ENCODE measurements around the gene ADAMTS18. TPM values are rescaled to one million over a fixed set of nuclear protein-coding genes. Genes with fewer than 3 reads are reported as not detected.
"Not testable (repeated sequence)": the region's sequence is repeated elsewhere in the genome, so short reads cannot be mapped to it uniquely, and the experiment has no call there.

The ADAMTS18 gene
- total RNA-seq, 1 experiment from 2014 or later = not detected

DNA sequence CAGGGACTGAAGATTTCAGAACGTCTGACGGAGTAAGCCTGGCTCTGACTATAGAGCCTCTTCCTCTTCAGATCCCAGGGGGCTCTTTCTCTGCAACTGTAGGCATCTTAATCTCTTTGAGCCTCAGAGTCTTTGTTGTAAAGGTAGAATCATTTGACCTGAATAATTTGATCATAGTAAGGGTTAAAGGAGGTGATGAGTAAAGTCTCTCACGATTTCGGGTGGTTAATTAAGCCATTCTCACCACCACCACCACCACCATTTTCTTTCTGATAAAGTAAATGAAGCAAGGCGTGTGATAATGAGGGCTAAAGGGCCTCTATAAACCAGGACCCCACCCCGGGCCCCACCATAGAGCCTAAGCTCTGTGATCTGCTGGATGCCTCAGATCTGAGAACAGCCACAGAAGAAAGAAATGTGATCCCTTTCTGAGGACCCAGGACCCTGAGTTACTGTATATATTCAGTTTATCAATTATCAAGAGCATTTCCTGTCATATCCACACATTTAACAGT, 33.0 kb upstream of the ADAMTS18 start:
- BruUV-seq (replicated peaks) = no TSS peak
- Histone ChIP-seq H3K4me1 (ENCODE audit: insufficient read depth, low read length) (no peaks in the 10 kb centered on the region), H4K20me1 (ENCODE audit: low read length) (no peaks in the 10 kb centered on the region), H3K27me3 (ENCODE audit: low read length) (no peaks in the 10 kb centered on the region; the same call in none of the 2 replicates), H3K9ac (ENCODE audit: low read length) (no peak overlapping the region), H3K27ac (ENCODE audit: low read length) (no peak overlapping the region), H2AFZ (ENCODE audit: low read length) (no peak overlapping the region), H3K36me3 (ENCODE audit: low read depth, low read length) (no peaks in the 10 kb centered on the region), H3K4me3 (ENCODE audit: low read length) (no peak overlapping the region), H3F3A (ENCODE audit: low read length, unreplicated experiment) (no peaks in the 10 kb centered on the region), H3K9me3 (ENCODE audit: low read length) (no peaks in the 10 kb centered on the region), H3K9me2 (replicated peaks; ENCODE audit: low read length) (no peaks in the 10 kb centered on the region), H3K4me2 (ENCODE audit: low read length) (no peak overlapping the region), H3K79me2 (ENCODE audit: low read length) (no peaks in the 10 kb centered on the region)
- DNase-seq (no peak), ATAC-seq (no peak)
- ChIA-PET CTCF (no interaction called here), POLR2A (ENCODE audit: unreplicated experiment) (no interaction called here)
- TF ChIP-seq EZH2phosphoT487 (IDR thresholded peaks at IDR 0.05; ENCODE audit: borderline replicate concordance, low read length) (no peak), CTCF (conservative IDR thresholded peaks at IDR 0.05; ENCODE audit: low read depth, low read length) (no peak), EZH2 (IDR thresholded peaks at IDR 0.05; ENCODE audit: low read length, unreplicated experiment) (no peak)
- intact Hi-C loops (cut with micrococcal nuclease) = no loop called here

DNA sequence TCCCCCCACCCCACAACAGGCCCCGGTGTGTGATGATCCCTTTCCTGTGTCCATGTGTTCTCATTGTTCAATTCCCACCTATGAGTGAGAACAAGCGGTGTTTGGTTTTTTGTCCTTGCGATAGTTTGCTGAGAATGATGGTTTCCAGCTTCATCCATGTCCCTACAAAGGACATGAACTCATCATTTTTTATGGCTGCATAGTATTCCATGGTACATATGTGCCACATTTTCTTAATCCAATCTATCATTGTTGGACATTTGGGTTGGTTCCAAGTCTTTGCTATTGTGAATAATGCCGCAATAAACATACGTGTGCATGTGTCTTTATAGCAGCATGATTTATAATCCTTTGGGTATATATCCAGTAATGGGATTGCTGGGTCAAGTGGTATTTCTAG, 28.8 kb upstream of the ADAMTS18 start:
- H3K27ac ChIP-seq (ENCODE audit: low read length); H3K4me1 ChIP-seq (ENCODE audit: insufficient read depth, low read length); H2AFZ ChIP-seq (ENCODE audit: low read length); H3K9ac ChIP-seq (ENCODE audit: low read length); H3F3A ChIP-seq (ENCODE audit: low read length, unreplicated experiment); BruUV-seq (replicated peaks); H3K4me3 ChIP-seq (ENCODE audit: low read length); CTCF ChIA-PET; H4K20me1 ChIP-seq (ENCODE audit: low read length); H3K79me2 ChIP-seq (ENCODE audit: low read length); DNase-seq; H3K27me3 ChIP-seq (ENCODE audit: low read length); H3K4me2 ChIP-seq (ENCODE audit: low read length); H3K9me2 ChIP-seq (replicated peaks; ENCODE audit: low read length); H3K9me3 ChIP-seq (ENCODE audit: low read length); ATAC-seq; intact Hi-C loops (cut with micrococcal nuclease); POLR2A ChIA-PET (ENCODE audit: unreplicated experiment); H3K36me3 ChIP-seq (ENCODE audit: low read depth, low read length): not testable (repeated sequence)

DNA sequence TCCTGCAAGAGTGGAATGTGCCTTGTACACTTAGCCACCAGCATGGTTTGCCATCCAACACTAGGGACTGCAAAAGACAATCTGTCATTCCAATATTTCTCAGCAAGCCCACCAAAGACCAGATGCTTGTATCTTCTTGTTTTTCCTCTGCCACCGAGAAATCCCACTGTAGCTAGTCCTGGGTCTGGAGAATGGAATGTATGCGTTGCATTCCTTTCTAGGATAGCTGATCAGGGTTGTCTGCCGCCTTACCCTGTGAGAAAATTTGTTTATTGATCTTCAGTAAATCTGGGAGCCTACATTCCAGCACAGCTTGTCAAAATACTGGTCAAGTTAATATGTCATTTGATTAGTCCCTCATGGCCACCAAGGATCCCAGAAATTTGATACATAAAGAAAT, 28.1 kb upstream of the ADAMTS18 start:
- ChIA-PET CTCF (no interaction called here), POLR2A (ENCODE audit: unreplicated experiment) (no interaction called here)
- no peak overlapping the region for H3K9ac ChIP-seq (ENCODE audit: low read length)
- H3F3A ChIP-seq (ENCODE audit: low read length, unreplicated experiment) = no peaks in the 10 kb centered on the region
- no peak overlapping the region for H3K4me3 ChIP-seq (ENCODE audit: low read length)
- no peaks in the 10 kb centered on the region for H3K4me1 ChIP-seq (ENCODE audit: insufficient read depth, low read length)
- no peaks in the 10 kb centered on the region for H3K9me2 ChIP-seq (replicated peaks; ENCODE audit: low read length)
- no peak overlapping the region for H2AFZ ChIP-seq (ENCODE audit: low read length)
- ATAC-seq (no peak), DNase-seq (no peak)
- no peak overlapping the region for H3K27ac ChIP-seq (ENCODE audit: low read length)
- no peak overlapping the region for H3K4me2 ChIP-seq (ENCODE audit: low read length)
- no TSS peak for BruUV-seq (replicated peaks)
- H3K27me3 ChIP-seq (ENCODE audit: low read length) = no peaks in the 10 kb centered on the region; the same call in none of the 2 replicates
- H3K79me2 ChIP-seq (ENCODE audit: low read length) = no peaks in the 10 kb centered on the region
- H3K9me3 ChIP-seq (ENCODE audit: low read length) = no peaks in the 10 kb centered on the region
- TF ChIP-seq EZH2 (IDR thresholded peaks at IDR 0.05; ENCODE audit: low read length, unreplicated experiment) = no peak
- TF ChIP-seq EZH2phosphoT487 (IDR thresholded peaks at IDR 0.05; ENCODE audit: borderline replicate concordance, low read length) = no peak
- TF ChIP-seq CTCF (conservative IDR thresholded peaks at IDR 0.05; ENCODE audit: low read depth, low read length) = no peak
- no peaks in the 10 kb centered on the region for H4K20me1 ChIP-seq (ENCODE audit: low read length)
- intact Hi-C loops (cut with micrococcal nuclease) = no loop called here
- no peaks in the 10 kb centered on the region for H3K36me3 ChIP-seq (ENCODE audit: low read depth, low read length)
